Hematopoietic multipotent progenitor cell treated with erythropoietin and hydrocortisone succinate and interleukin-3 and kit ligand, for 8 days (in vitro differentiated cells): ENCODE measurements around the gene PRR5.

Source experiments
- DNase-seq: peaks from one replicate; pipeline ENCODE4 v3.0.0-alpha.2; 2015

PRR5 gene

DNA sequence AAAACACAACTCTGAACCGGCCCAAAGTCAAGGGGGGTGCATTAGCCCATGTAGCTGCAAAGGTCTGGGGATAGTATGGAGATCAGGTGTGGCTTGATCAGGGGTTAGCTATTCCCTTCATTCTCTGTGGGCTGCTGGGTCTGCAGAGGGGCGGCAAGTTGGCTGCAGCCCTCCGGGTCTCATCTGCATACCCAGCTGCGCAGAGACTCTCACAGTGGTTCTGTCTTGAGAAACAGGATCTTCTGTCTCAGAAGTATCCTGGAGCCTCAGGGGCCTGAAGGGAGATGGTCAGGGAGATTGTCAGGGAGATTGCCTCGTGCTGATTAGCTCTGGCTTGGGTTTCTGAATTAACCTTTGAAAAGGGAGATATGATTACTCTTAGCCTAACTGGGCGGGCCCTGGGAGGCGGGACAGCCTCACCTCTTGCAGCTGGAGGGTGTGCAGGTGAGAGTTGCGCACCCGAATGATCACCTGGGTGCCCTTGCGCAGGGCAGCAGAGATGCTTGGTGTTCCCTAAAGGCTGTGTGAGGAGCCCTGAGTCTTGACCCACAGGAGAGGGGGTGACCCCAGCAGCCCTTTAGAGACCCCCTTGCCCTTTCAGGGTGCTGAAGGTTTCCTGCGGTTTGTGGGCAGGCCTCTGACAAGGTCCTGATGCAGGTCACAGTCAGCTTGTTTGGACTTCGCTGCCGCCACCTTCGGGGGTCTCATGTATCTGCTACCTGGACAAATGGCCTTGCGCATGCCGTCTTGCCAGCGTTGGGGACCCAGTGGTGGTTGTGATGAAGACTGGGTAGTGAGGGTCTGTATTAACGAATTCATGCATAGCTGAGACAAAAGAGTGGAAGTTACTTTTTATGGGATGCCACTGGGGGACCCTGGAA is 57.7 kb downstream of the PRR5 start:
- DNase-seq = no peak

DNA sequence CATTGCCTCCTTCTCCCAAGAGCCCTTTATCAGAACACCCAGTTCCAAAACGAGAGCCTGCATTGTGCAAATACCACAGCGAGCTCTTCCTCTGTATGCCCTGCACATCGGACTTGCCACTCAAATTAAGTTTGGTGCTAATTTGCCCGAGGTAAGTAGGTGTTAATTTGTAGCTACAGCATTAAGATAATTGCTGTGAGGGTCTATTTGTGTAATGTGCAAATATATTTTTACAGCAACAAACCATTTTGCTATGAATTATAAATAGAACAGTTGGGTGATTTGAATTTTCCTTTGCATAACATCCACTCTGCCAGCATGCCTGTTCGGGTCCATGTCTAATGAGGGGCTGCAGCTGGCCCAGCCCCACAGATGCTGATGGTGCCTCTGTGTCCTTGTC is 58.5 kb downstream of the PRR5 start:
- no peak for DNase-seq

DNA sequence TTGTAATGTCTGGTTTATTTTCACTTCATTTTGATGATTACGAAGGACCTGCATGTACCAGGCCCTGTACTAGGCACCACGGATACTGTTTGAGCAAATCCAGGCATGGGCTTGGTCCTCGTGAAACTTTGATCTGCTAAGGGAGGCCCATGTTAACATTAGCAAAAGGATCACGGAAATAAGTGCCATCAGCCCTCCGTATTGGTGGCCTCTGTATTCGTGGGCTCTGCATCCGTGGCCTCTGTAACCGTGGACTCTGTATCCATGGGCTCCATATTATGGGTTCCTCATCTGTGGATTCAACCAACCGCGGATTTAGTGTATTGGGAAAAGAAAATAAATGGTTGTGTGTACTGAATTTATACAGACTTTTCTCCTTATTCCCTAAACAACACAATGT is 59.0 kb downstream of the PRR5 start:
- DNase-seq = no peak

DNA sequence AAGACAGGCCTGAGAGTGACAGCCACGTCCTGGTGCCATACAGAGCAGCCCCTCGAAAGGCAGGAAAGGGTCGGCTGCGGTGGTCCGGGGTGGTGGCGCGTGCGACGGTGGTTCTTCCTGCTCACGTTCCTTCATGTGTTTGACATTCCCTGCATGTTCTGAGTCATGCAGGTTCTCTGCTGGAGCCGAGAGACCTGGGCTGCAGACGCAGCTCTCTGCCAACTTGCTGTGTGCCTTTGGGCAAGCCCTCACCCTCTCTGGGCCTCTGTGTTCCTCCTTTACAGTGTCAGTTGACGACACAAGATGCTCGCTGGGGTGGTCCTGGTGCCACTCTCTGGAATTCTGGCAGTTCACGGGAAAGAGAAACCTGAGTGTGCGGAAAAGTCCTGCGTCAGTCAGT is 62.4 kb downstream of the PRR5 start:
- DNase-seq = no peak

DNA sequence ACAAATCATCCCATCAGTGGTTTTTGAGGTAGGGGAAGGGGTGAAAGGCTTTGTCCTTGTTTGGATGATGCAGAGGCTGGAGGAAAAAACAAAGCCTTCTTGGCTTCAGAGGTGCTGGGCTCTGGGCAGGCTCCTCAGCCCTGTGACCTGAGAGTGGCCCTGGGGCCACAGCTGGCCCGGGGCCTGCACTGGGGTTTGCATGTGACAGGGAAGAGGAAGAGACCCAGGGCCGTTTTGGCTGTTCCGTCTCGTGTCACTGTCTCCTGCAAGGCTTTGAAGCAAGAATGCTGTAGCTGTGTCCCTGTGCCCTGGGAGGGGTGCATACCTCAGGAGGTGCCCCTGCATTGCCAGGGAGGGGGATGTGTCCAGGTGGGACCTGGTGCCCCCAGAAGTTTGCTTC is 63.0 kb downstream of the PRR5 start:
- DNase-seq = no peak

DNA sequence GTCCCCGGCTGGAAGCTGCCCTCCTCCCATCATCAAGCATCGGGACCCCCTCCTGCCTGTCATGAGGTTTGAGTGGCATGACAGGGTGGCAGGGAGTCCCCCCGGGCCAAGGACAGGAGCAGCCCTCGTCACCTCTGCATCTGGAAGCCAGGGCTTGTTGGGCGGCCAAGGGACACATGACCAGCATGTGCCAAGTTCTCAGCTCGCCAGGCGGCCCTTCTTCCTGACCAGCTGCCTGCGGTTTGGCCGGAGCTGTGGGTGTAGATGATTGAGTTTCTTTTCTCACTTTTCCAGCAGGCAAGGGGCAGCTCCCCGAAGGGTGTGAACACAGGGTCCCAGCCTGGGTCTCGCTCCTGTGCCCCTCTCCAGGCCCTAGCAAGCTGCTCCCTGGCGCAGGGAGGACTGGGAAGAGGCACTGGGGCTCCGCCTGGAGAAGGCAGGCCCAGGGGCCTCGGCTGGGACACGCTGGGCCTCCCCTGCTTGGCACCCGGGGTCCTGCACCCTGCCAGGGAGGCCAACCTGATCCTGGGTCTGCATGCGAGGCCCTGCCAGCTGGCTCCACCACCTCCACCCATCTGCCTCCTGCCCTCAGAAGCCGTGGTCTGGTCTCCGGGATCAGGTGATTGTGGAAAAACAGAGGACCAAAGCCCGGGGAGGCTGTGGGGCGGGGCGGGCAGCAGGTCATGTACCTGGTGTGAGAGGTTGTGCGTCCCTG is 63.7 kb downstream of the PRR5 start:
- DNase-seq = no peak

DNA sequence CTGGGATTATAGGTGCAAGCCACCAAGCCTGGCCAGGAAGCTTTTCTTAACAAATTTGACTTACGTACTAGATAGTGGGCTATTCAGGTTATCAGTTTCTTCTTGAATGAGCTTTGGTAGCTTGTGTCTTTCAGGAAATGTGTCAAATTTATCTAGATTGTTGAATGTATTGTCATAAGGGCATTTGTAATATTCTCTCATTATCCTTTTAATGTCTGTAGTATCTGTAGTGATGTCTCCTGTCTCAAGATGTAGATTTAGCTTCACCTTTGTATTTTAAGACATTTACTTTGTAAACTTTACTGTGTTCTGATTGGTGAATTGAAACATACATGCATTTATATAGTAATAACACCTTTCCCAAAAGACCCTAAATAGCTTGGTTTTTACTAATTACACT is 71.1 kb downstream of the PRR5 start:
- no peak for DNase-seq

DNA sequence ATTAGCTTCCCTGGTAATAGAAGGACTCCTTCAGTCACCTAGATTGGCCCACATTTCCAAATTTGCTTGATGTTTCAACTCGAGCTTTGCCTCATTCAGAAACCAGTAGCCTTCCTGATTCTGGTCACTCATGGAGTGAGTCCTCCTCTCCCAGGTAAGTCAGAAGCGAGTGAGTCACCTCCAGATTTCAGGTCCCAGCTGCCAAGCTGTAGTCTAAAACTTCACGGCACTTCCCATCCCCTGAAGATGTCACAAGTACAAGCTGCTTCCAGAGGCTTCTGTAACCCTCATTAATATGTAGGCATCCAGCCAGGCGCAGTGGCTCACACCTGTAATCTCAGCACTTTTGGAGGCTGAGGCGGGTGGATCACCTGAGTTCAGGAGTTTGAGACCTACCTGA is 73.9 kb downstream of the PRR5 start:
- no peak for DNase-seq

DNA sequence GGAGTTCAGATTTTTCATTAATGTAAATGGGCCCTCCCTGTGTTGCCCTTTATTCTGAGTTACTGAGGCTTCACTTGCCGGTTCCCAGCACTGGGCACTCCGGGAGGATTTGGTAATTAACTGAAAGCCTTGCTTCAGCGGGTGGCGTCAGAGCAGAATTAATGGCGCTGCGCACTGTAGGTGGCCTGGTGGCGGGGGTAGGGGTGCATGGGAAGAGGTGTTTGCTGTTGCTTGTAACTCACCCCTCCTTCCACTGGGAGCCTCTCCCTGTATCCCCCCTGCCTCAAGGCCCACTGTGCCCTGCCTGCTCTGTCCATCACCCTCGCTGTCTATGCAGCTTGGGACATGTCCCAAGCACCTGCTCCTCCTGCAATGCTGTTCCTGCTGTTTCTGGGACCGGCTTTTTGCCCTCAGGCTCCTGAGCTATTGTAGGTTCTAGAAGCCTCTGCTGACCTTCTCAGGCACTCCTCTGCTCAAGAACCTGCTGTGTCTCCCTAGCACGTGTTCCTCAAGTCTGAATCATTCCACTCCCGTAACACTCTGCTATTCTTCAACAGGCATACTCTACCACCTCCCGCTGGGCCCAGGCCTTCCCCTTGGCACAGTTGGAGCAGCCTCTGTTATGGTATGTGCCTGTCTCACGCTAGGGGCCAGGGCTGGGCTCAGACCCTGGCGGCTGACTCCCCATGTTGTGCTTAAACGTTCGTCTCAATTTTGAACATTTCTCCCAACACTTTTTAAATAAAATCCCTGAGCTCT is 74.8 kb downstream of the PRR5 start:
- DNase-seq = no peak

DNA sequence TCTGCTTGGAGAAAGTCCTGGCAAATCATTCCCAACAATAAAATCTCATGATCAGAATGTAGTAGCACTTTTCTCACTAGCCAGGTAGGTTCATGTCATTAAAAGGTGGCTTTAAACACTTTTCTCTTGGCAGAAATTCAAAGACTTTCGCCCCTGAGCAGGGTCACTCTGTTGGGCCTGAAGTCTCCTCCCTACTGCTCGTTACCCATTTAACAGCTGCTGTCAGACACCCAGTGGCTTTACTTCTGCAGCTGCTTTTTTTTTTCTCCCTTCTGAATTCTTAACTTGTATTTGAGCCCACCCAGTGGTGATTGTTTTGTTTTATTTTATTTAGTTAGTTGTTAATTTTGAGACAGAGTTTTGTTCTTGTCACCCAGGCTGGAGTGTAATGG is 75.4 kb downstream of the PRR5 start:
- no peak for DNase-seq

DNA sequence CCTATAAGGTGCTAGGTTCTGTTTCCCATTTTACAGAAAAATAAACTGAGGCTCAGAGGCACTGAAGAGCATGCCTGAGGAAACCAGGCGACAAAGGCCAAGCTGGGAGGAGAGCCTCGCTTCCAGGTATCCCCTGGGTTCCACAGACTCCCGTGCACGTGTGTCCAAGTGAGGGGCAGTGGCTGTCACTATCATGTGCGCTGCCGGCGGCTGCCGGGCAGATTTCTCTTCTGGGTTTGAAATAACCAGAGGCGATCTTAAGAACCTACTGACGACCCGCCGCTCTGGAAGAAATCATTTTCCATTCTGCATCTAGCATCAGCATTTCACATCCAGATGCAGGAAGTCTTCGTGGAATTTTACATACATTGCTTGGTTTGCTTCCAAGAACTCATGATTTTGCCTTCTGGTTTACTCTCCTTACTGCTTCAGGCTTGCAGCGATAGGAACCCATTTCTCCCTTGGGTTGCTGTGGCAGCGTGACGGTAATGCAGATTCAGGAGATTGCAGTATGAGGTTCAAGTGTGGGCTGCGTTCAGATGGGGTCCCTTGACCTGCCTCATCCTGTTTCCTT is 79.0 kb downstream of the PRR5 start:
- DNase-seq = no peak

DNA sequence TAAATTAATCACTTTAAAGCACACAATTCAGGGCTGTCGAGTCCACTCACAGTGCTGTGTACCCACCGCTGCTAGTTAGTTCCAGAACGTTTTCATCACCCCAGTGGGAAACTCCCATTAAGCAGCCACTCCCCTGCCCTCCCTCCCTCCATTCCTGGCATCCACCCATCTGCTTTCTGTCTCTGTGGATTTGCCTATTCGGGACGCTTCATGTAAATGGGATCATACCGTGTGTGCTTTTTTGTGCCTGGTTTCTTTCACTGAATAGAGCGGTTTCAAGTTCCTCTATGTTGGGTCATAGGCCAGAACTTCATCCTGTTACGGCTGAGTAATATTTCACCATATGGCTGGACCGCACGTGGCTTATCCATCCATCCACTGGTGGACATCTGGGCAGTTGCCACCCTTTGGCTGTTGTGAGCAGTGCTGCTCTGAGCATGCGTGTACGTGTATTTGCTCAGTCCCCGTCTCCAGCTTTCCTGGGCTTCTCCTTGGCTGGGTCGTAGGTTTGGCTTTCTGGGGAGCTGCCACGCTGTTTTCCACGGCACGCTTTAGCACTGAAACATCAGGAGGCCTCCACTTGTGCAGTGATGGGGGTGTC is 80.5 kb downstream of the PRR5 start:
- DNase-seq = no peak

DNA sequence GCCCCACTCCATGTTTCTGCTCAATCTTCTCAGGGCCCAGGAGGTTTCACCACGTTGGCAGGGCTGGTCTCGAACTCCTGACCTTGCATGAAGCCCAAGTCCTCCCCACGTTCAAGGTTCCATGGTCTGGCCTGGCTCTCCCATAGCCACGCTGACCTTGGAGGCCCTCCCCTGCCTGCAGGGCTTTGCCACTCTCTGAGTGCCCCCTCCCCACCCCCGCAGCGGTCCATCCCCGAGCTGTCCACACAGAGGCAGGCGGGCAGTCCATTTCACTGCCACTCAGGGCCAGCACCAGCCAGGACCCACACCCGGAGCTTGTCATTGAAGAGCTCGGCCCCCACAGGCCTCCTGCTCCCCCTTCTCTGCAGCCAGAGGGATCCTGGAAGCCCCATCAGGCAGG is 81.1 kb downstream of the PRR5 start:
- DNase-seq = no peak

DNA sequence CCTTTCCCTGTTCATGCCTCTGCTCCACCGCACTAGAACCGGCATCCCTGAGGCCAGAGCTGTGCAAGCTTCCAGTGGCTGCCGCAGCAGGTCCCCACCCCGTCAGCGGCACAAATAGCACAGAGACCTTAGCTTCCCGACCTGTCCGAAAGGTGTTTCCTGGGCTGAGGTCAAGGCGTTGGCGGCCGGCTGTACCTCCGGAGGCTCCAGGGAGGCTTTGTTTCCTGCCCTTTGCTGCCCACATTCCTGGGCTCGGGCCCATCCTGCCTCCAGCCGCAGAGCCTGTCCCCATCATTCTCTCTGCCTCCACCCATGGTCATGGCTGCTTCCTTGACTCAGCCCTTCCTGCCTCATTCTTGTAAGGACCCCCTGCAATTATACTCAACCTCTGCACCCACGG is 81.6 kb downstream of the PRR5 start:
- no peak for DNase-seq

DNA sequence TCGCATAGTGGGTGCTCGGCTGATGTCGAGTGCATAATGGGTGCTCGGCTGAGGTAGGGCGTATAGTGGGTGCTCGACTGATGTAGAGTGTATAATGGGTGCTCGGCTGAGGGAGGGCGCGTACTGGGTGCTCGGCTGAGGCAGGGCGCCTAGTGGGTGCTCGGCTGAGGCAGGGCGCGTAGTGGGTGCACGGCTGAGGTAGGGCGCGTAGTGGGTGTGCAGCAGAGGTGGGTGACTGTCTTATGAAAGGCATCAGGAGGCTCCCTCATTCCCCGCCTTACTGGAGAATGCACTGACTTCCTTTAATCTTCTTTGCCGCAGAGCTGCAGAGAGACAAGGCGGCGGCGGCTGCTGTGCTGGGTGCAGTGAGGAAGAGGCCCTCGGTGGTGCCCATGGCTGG is 84.1 kb downstream of the PRR5 start:
- no peak for DNase-seq

DNA sequence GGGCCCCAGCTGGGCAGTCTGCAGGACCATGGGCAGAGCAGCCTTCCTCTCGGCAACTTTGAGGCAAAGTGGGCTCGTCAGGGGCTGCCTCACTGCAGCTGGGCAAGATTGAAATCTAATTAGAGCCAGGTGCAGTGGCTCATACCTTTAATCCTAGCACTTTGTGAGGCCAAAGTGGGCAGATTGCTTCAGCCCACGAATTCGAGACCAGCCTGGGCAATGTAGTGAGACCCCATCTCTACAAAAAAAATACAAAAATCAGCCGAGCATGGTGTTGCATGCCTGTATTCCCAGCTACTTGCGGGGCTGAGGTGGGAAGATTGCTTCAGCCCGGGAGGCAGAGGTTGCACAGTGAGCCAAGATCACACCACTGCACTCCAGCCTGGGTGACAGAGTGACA is 84.6 kb downstream of the PRR5 start:
- no peak for DNase-seq
